Kidney (tissue), 14 donors: ENCODE results near the gene GRID1. TPM values are rescaled to one million over a fixed set of nuclear protein-coding genes. Genes with fewer than 3 reads are reported as not detected.

Source experiments
- DNase-seq, 5 donors: peaks; one replicate each; pipeline ENCODE4 v3.0.0-alpha.2; 2013 to 2020
- FAIRE-seq: peaks from 2 replicates; lab custom pipeline; 2012; peaks lifted over from hg19 to GRCh38; lab: Jason Lieb, UNC
- H3K27ac ChIP-seq, 2 donors: one replicate each; pipeline ENCODE4 v1.7.0; 2013; ENCODE audit warnings: low read depth in 2 of 2, low read length in 2 of 2, inconsistent platforms in 1 of 2
- H3K27me3 ChIP-seq: one replicate; pipeline ENCODE4 v1.7.1; 2013; ENCODE audit warnings: low read length, inconsistent platforms; ENCODE audit not compliant: control insufficient read depth, insufficient read depth
- H3K36me3 ChIP-seq, 3 donors: one replicate each; pipeline versions ENCODE4 v1.7.0 to v1.7.1; 2013; ENCODE audit warnings: low read length in 3 of 3, control low read depth in 1 of 3, inconsistent platforms in 1 of 3; ENCODE audit not compliant: insufficient read depth in 3 of 3, control insufficient read depth in 2 of 3
- H3K4me1 ChIP-seq, 3 donors: one replicate each; pipeline versions ENCODE4 v1.7.0 to v1.7.1; 2013; ENCODE audit warnings: low read length in 3 of 3, inconsistent platforms in 1 of 3, low read depth in 1 of 3; ENCODE audit not compliant: control insufficient read depth in 2 of 3, insufficient read depth in 2 of 3
- H3K4me3 ChIP-seq, 3 donors: one replicate each; pipeline versions ENCODE4 v1.7.0 to v1.8.1; 2013; ENCODE audit warnings: low read length in 3 of 3, control low read depth in 1 of 3, inconsistent platforms in 1 of 3
- H3K9ac ChIP-seq, 3 donors: one replicate each; pipeline versions ENCODE4 v1.7.0 to v1.7.1; 2013; ENCODE audit warnings: low read length in 3 of 3, control low read depth in 1 of 3, inconsistent platforms in 1 of 3
- H3K9me3 ChIP-seq, 3 donors: one replicate each; pipeline versions ENCODE4 v1.7.0 to v1.7.1; 2013; ENCODE audit warnings: low read length in 3 of 3, control low read depth in 1 of 3, inconsistent platforms in 1 of 3; ENCODE audit not compliant: control insufficient read depth in 2 of 3, insufficient read depth in 1 of 3
- CTCF ChIP-seq: IDR thresholded peaks from 3 replicates; pipeline ENCODE4 v1.5.1; 2012; ENCODE audit warnings: mild to moderate bottlenecking, moderate library complexity, borderline replicate concordance; ENCODE audit not compliant: insufficient read depth; ENCODE audit errors: extremely low read depth
- intact Hi-C: fragments of 100-400 bp; cut with DNase I; formaldehyde crosslinking; loops from one replicate; pipeline ENCODE4 v1.11.1; 2022
- polyA plus RNA-seq: library from polyadenylated mRNA; stranded (reverse); fragments of 350-450 nt; fragmentation: Illumina TruSeq; extraction: RNeasy Lipid Tissue Mini Kit (QIAGEN cat#74804); gene quantifications from one replicate; pipeline ENCODE4 v1.2.3, GENCODE V29; 2014; ENCODE audit warnings: low read depth, low replicate concordance; ENCODE audit not compliant: insufficient read depth
- total RNA-seq: library from RNA; stranded (reverse); fragmentation: NEBNext Ultra II Directional; extraction: Animal tissue kit (Norgen Biotek cat#: 25700); gene quantifications from one replicate; pipeline ENCODE4 v1.2.1, GENCODE V29; 2021
- donor health status: control.
- donor health status: control.
- donor health status: control.
- donor health status: control.
- donor health status: control.
- donor health status: DM: yes; HTN: yes; CAD: no.
- donor health status: Normal renal cell carcinoma (clear cell type).

Gene GRID1
- total and polyA plus RNA-seq, 2 donors from 2014 or later = 0.37 to 1.4 TPM

- FAIRE-seq = no peak
- intact Hi-C loops = no loop called here
Observed at GRCh38 chr10:86074294-86074693, 292.3 kb downstream of the GRID1 start.

GRCh38 chr10:86073199-86073977 is 293.2 kb downstream of the GRID1 start:
- Histone ChIP-seq H3K4me1 (no peaks in the 10 kb centered on the region), H3K9ac (no peak overlapping the region), H3K9me3 (no peaks in the 10 kb centered on the region), H3K27ac (no peak overlapping the region), H3K4me3 (no peak overlapping the region), H3K36me3 (no peaks in the 10 kb centered on the region), H3K27me3 (no peaks in the 10 kb centered on the region)
- DNase-seq (peak in 1 of 5 donors; percentile 6), FAIRE-seq (no peak)
- no peak for TF ChIP-seq CTCF
- intact Hi-C loops = no loop called here

More at GRCh38 chr10:86074294-86074693, 292.3 kb downstream of the GRID1 start:
- TF ChIP-seq CTCF = no peak
- H3K27me3 ChIP-seq = no peaks in the 10 kb centered on the region
- H3K9me3 ChIP-seq = no peaks in the 10 kb centered on the region
- H3K36me3 ChIP-seq = no peaks in the 10 kb centered on the region
- H3K27ac ChIP-seq = no peak overlapping the region
- H3K4me1 ChIP-seq = no peaks in the 10 kb centered on the region
- no peak for DNase-seq
- H3K9ac ChIP-seq = no peak overlapping the region
- no peak overlapping the region for H3K4me3 ChIP-seq

- DNase-seq (no peak), FAIRE-seq (no peak)
- intact Hi-C loops = no loop called here
- H3K27ac ChIP-seq = no peak overlapping the region
- no peak overlapping the region for H3K9ac ChIP-seq
- H3K27me3 ChIP-seq = no peaks in the 10 kb centered on the region
- H3K9me3 ChIP-seq = no peaks in the 10 kb centered on the region
- no peak for TF ChIP-seq CTCF
- H3K4me3 ChIP-seq = no peak overlapping the region
- H3K4me1 ChIP-seq = no peaks in the 10 kb centered on the region
- H3K36me3 ChIP-seq = no peaks in the 10 kb centered on the region
Observed at GRCh38 chr10:86072413-86072812, 294.2 kb downstream of the GRID1 start.
